HCT116 (cell line): Measurements from ENCODE around the gene ABHD17B. TPM values are rescaled to one million over a fixed set of nuclear protein-coding genes. Genes with fewer than 3 reads are reported as not detected.

ENCODE experiments used
- ATAC-seq: fragments of 200-7000 bp; cut with Tn5 transposase; 2 replicates; pipeline ENCODE4 v1.9.1; 2020; ENCODE audit warnings: mild to moderate bottlenecking, moderate library complexity
- BruUV-seq: library from RNA; stranded (reverse); fragments of 400-500 nt; replicated peaks from 2 replicates; lab custom pipeline; 2021; lab: Mats Ljungman, UMichigan
- CTCF ChIA-PET: fragments of 300-600 bp; sonication (Branson Sonifier 250); formaldehyde crosslinking; loops from one replicate; lab custom pipeline; 2021; ENCODE audit warnings: antibody characterized with exemption; lab: Charles Lee
- POLR2A ChIA-PET: fragments of 300-600, 350-600 bp; sonication (Branson Sonifier 250); formaldehyde crosslinking; loops from one replicate; lab custom pipeline; 2021; ENCODE audit warnings: antibody characterized with exemption; lab: Charles Lee
- RAD21 ChIA-PET, 2 experiments: fragments of 300-600 bp; sonication (Branson Sonifier 250); formaldehyde crosslinking; loops; one replicate each; lab custom pipeline; 2023; ENCODE audit warnings: low total read pairs in 2 of 2; ENCODE audit not compliant: uncharacterized antibody in 2 of 2, unreplicated experiment in 2 of 2, low non-redundant PET in 1 of 2; lab: Charles Lee
- DNase-seq: peaks from one replicate; pipeline ENCODE4 v3.0.0-alpha.2; 2010; ENCODE audit warnings: low read depth, low spot score
- H2AFZ ChIP-seq: fragments of 200-600 bp; shearing (Covaris generic), sonication (generic); 2 replicates; pipeline ENCODE4 v1.6.1; 2017; ENCODE audit warnings: low read depth, mixed run types, mixed read lengths, antibody characterized with exemption, low read length; ENCODE audit not compliant: poor library complexity, severe bottlenecking
- H3K27ac ChIP-seq: 2 replicates; pipeline ENCODE4 v1.5.1; 2012; ENCODE audit warnings: low read depth, low read length
- H3K27me3 ChIP-seq: fragments of 200-600 bp; sonication (generic); 2 replicates; pipeline ENCODE4 v1.6.1; 2016; ENCODE audit warnings: mixed run types, low read length, mixed read lengths; ENCODE audit not compliant: insufficient read depth
- H3K36me3 ChIP-seq, 2 experiments: fragments of 200-500 bp in 1 of 2; fragments of 200-600 bp in 1 of 2; sonication (Bioruptor generic) in 1 of 2; sonication (generic) in 1 of 2; 2 replicates each; pipeline versions ENCODE4 v1.5.1 to v1.6.1; 2014 to 2016; ENCODE audit warnings: low read length in 2 of 2, inconsistent platforms in 1 of 2, mixed read lengths in 1 of 2, mixed run types in 1 of 2; ENCODE audit not compliant: insufficient read depth in 2 of 2, control insufficient read depth in 1 of 2
- H3K4me1 ChIP-seq, 2 experiments: fragments of 200-600 bp in 1 of 2; sonication (generic) in 1 of 2; 2 replicates each; pipeline versions ENCODE4 v1.5.1 to v1.6.1; 2012 to 2017; ENCODE audit warnings: low read length in 2 of 2, inconsistent platforms in 1 of 2, mild to moderate bottlenecking in 1 of 2, mixed read lengths in 1 of 2, mixed run types in 1 of 2, moderate library complexity in 1 of 2; ENCODE audit not compliant: insufficient read depth in 2 of 2, control insufficient read depth in 1 of 2
- H3K4me2 ChIP-seq: fragments of 200-600 bp; sonication (generic); 2 replicates; pipeline ENCODE4 v1.6.1; 2017; ENCODE audit warnings: mixed run types, low read length, mixed read lengths
- H3K4me3 ChIP-seq, 2 experiments: fragments of 200-600 bp in 1 of 2; sonication (generic) in 1 of 2; replicated peaks in 1 of 2; 2 replicates each; pipeline ENCODE4 v1.5.1; 2011 to 2016; ENCODE audit warnings: low read length in 2 of 2, control low read depth in 1 of 2, low read depth in 1 of 2, mild to moderate bottlenecking in 1 of 2, mixed read lengths in 1 of 2, mixed run types in 1 of 2
- H3K79me2 ChIP-seq: fragments of 200-600 bp; sonication (generic); 2 replicates; pipeline ENCODE4 v1.6.1; 2017; ENCODE audit warnings: mild to moderate bottlenecking, mixed run types, low read length, moderate library complexity, mixed read lengths; ENCODE audit not compliant: insufficient read depth
- H3K9ac ChIP-seq: fragments of 200-600 bp; sonication (generic); 2 replicates; pipeline ENCODE4 v1.6.1; 2016; ENCODE audit warnings: low read length, mixed read lengths
- H3K9me2 ChIP-seq: fragments of 200-600 bp; sonication (generic), shearing (Covaris generic); 2 replicates; pipeline ENCODE4 v1.6.1; 2017; ENCODE audit warnings: mixed run types, mild to moderate bottlenecking, moderate library complexity; ENCODE audit not compliant: insufficient read depth
- H3K9me3 ChIP-seq, 2 experiments: fragments of 200-500 bp in 1 of 2; fragments of 200-600 bp in 1 of 2; sonication (Bioruptor generic) in 1 of 2; sonication (generic) in 1 of 2; 2 replicates each; pipeline ENCODE4 v1.6.1; 2014 to 2017; ENCODE audit warnings: low read length in 2 of 2, mixed read lengths in 2 of 2, inconsistent platforms in 1 of 2, low read depth in 1 of 2, mild to moderate bottlenecking in 1 of 2, mixed run types in 1 of 2, moderate library complexity in 1 of 2; ENCODE audit not compliant: control insufficient read depth in 1 of 2, insufficient read depth in 1 of 2
- H4K20me1 ChIP-seq: fragments of 200-600 bp; sonication (generic), shearing (Covaris generic); 2 replicates; pipeline ENCODE4 v1.6.1; 2017; ENCODE audit warnings: mixed run types, mild to moderate bottlenecking, moderate library complexity; ENCODE audit not compliant: insufficient read depth
- CBX3 ChIP-seq: IDR thresholded peaks from 2 replicates; pipeline ENCODE4 v1.6.1; 2012; ENCODE audit warnings: low read depth
- CTCF ChIP-seq, 3 experiments: fragments of 200-600 bp in 1 of 3; sonication (generic) in 1 of 3; IDR thresholded peaks in 2 of 3; conservative IDR thresholded peaks in 1 of 3; 2 replicates each; pipeline ENCODE4 v1.5.1; 2012 to 2017; ENCODE audit warnings: low read depth in 2 of 3, low read length in 2 of 3, antibody characterized with exemption in 1 of 3, borderline replicate concordance in 1 of 3, control low read depth in 1 of 3, mild to moderate bottlenecking in 1 of 3, mixed read lengths in 1 of 3, mixed run types in 1 of 3, moderate library complexity in 1 of 3; ENCODE audit not compliant: insufficient read depth in 1 of 3
- ELF1 ChIP-seq: IDR thresholded peaks from 2 replicates; pipeline ENCODE4 v1.6.1; 2012; ENCODE audit warnings: low read depth, borderline replicate concordance
- RAD21 ChIP-seq: IDR thresholded peaks from 2 replicates; pipeline ENCODE4 v1.6.1; 2012; ENCODE audit warnings: low read depth, mild to moderate bottlenecking
- REST ChIP-seq: IDR thresholded peaks from 2 replicates; pipeline ENCODE4 v1.6.1; 2012; ENCODE audit warnings: low read depth
- ZFX ChIP-seq: fragments of 450-650 bp; IDR thresholded peaks from 2 replicates; pipeline ENCODE4 v1.6.1; 2017
- intact Hi-C: fragments of 100-400 bp; cut with micrococcal nuclease; formaldehyde crosslinking; loops from 2 replicates; pipeline ENCODE4 v1.10.0; 2022
- total RNA-seq: library from RNA; stranded (reverse); gene quantifications from one replicate; pipeline ENCODE4 v1.2.1, GENCODE V29; 2021; ENCODE audit not compliant: unreplicated experiment

ABHD17B gene
- total RNA-seq, 1 experiment from 2014 or later = 17.0 TPM

GRCh38 chr9:71878327-71879274 lies 32.4 kb downstream of the ABHD17B start:
- H4K20me1 ChIP-seq = no peaks in the 10 kb centered on the region
- ChIA-PET POLR2A (no interaction called here), CTCF (no interaction called here), RAD21 (no interaction called here)
- no TSS peak for BruUV-seq
- no peak overlapping the region for H3K9ac ChIP-seq
- no peaks in the 10 kb centered on the region for H3K27me3 ChIP-seq
- no peak overlapping the region for H2AFZ ChIP-seq
- H3K79me2 ChIP-seq = peaks cover 87% of the 10 kb centered on the region
- TF ChIP-seq CBX3 (0 out of 2 replicates have a peak, but pooled peaks have one; percentile 3), CTCF (IDR thresholded peaks at IDR 0.05 in 2 of 3, conservative IDR thresholded peaks at IDR 0.05 in 1 of 3; ENCODE audit: borderline replicate concordance in 1 of 3, insufficient read depth in 1 of 3, low read depth in 2 of 3, low read length in 2 of 3) (no peak)
- H3K9me2 ChIP-seq = no peaks in the 10 kb centered on the region
- no peaks in the 10 kb centered on the region for H3K36me3 ChIP-seq
- H3K4me2 ChIP-seq = no peak overlapping the region
- H3K27ac ChIP-seq = no peak overlapping the region
- H3K4me3 ChIP-seq = no peak overlapping the region
- DNase-seq (no peak), ATAC-seq (no peak)
- H3K4me1 ChIP-seq = peaks cover 0 to 13% of the 10 kb centered on the region in 2 experiments; a peak in 2 of 4 replicates
- peaks cover 17 to 19% of the 10 kb centered on the region in 2 experiments; a peak in 2 of 4 replicates for H3K9me3 ChIP-seq
- intact Hi-C loops = no loop called here

- intact Hi-C loops = no loop called here
- ChIA-PET CTCF (no interaction called here), RAD21 (no interaction called here), POLR2A (no interaction called here)
- BruUV-seq = no TSS peak
- no peak for ATAC-seq
- no peak for DNase-seq
- Histone ChIP-seq H3K27ac (no peak overlapping the region), H3K27me3 (no peaks in the 10 kb centered on the region), H2AFZ (no peak overlapping the region), H3K36me3 (no peaks in the 10 kb centered on the region), H3K9ac (no peak overlapping the region), H4K20me1 (no peaks in the 10 kb centered on the region), H3K9me3 (peaks cover 15 to 17% of the 10 kb centered on the region in 2 experiments; a peak in 2 of 4 replicates), H3K4me2 (no peak overlapping the region), H3K79me2 (peaks cover 73% of the 10 kb centered on the region), H3K4me3 (no peak overlapping the region), H3K4me1 (peaks cover 0 to 13% of the 10 kb centered on the region in 2 experiments; a peak in 2 of 4 replicates), H3K9me2 (no peaks in the 10 kb centered on the region)
- TF ChIP-seq ELF1 (no peak), ZFX (no peak), RAD21 (no peak), REST (no peak), CTCF (IDR thresholded peaks at IDR 0.05 in 2 of 3, conservative IDR thresholded peaks at IDR 0.05 in 1 of 3; ENCODE audit: borderline replicate concordance in 1 of 3, insufficient read depth in 1 of 3, low read depth in 2 of 3, low read length in 2 of 3) (no peak)
These were observed 34.2 kb downstream of the ABHD17B start for GRCh38 chr9:71876829-71877228.
